Measurements from ENCODE around the gene C16orf92.

The C16orf92 gene

GRCh38 chr16:29989111-29989858 lies 33.7 kb upstream of the C16orf92 start:
- DNase-seq, result no peak

- no peak for DNase-seq
Measured at GRCh38 chr16:29990034-29990433, 33.0 kb upstream of the C16orf92 start.

GRCh38 chr16:29990883-29991570 lies 32.0 kb upstream of the C16orf92 start:
- no peak for DNase-seq

GRCh38 chr16:29991571-29991904 lies 31.5 kb upstream of the C16orf92 start:
- no peak for DNase-seq

- no peak for DNase-seq
Measured at GRCh38 chr16:29992344-29992967, 30.5 kb upstream of the C16orf92 start.

- DNase-seq, result no peak
Measured at GRCh38 chr16:29993191-29993902, 29.7 kb upstream of the C16orf92 start.

- DNase-seq, result no peak
Measured at GRCh38 chr16:29993903-29994599, 28.9 kb upstream of the C16orf92 start.

GRCh38 chr16:29994600-29995323 lies 28.2 kb upstream of the C16orf92 start:
- DNase-seq, result no peak

- DNase-seq, result peak; percentile 94
Measured at GRCh38 chr16:29995324-29995910, 27.6 kb upstream of the C16orf92 start, which contains the start of gene HIRIP3. TSS of gene HIRIP3 (minus strand) at chr16:29995617. CDS start at chr16:29995605, 12 bp downstream.

GRCh38 chr16:29995911-29996765 lies 26.9 kb upstream of the C16orf92 start, which contains the start of gene INO80E:
TSS of gene INO80E (plus strand) at chr16:29996241. CDS start at chr16:29996311, 70 bp downstream.
- peak; percentile 98 for DNase-seq

- DNase-seq, result no peak
Measured at GRCh38 chr16:29996766-29997250, 26.2 kb upstream of the C16orf92 start.

- no peak for DNase-seq
Measured at GRCh38 chr16:29999605-30000004, 23.4 kb upstream of the C16orf92 start.

- no peak for DNase-seq
Measured at GRCh38 chr16:30000735-30001631, 22.0 kb upstream of the C16orf92 start.

GRCh38 chr16:30002614-30003346 lies 20.2 kb upstream of the C16orf92 start:
- no peak for DNase-seq

GRCh38 chr16:30003670-30004423 lies 19.2 kb upstream of the C16orf92 start:
- no peak for DNase-seq

- DNase-seq, result no peak
Measured at GRCh38 chr16:30004424-30004776, 18.6 kb upstream of the C16orf92 start.

- no peak for DNase-seq
Measured at GRCh38 chr16:30004811-30005242, 18.2 kb upstream of the C16orf92 start.

Measured in NCI-H146 (cell line).